Measurements from ENCODE around the gene P4HA3.

Gene P4HA3

DNA sequence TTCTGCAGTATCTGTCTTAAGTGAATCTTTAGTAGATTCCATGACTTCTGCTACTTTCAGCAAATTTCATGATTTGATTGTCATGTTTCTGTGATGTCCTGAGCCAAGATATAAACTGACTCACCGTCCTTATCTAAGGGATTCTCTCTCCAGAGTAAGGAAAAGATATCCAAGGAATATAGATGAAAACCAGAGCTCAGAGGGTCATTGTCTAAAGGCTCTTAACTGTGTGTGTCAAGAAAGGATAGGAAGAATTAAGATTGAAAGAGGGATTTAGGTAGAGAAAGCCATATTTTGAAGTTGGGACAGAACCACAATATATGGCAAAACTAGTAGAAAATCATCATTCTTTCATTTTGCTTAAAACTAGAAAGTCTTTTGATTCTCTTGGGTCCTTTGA is 89.6 kb downstream of the P4HA3 start:
- Histone ChIP-seq H3K27me3 (ENCODE audit: insufficient read depth, poor library complexity, severe bottlenecking) (no peaks in the 10 kb centered on the region), H3K4me3 (replicated peaks; ENCODE audit: insufficient read depth, low read length) (no peak overlapping the region), H3K27ac (replicated peaks) (no peak overlapping the region)
- TF ChIP-seq REST (IDR thresholded peaks at IDR 0.05; ENCODE audit: insufficient replicate concordance, low read depth) (no peak), POLR2AphosphoS5 (IDR thresholded peaks at IDR 0.05; ENCODE audit: low read depth) (no peak), SPI1 (IDR thresholded peaks at IDR 0.05; ENCODE audit: borderline replicate concordance, low read depth) (no peak), GABPA (IDR thresholded peaks at IDR 0.05; ENCODE audit: low read depth) (no peak)
- TF ChIP-seq, protein P1, sequence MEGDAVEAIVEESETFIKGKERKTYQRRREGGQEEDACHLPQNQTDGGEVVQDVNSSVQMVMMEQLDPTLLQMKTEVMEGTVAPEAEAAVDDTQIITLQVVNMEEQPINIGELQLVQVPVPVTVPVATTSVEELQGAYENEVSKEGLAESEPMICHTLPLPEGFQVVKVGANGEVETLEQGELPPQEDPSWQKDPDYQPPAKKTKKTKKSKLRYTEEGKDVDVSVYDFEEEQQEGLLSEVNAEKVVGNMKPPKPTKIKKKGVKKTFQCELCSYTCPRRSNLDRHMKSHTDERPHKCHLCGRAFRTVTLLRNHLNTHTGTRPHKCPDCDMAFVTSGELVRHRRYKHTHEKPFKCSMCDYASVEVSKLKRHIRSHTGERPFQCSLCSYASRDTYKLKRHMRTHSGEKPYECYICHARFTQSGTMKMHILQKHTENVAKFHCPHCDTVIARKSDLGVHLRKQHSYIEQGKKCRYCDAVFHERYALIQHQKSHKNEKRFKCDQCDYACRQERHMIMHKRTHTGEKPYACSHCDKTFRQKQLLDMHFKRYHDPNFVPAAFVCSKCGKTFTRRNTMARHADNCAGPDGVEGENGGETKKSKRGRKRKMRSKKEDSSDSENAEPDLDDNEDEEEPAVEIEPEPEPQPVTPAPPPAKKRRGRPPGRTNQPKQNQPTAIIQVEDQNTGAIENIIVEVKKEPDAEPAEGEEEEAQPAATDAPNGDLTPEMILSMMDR (IDR thresholded peaks at IDR 0.05; ENCODE audit: insufficient read depth, low read length), result no peak
- DNase-seq (ENCODE audit: low read depth in 1 of 2, low spot score in 1 of 2), result no peak

GRCh38 chr11:74220376-74220775 is 91.1 kb downstream of the P4HA3 start:
- no peak overlapping the region for H3K27ac ChIP-seq (replicated peaks)
- no peak for DNase-seq (ENCODE audit: low read depth in 1 of 2, low spot score in 1 of 2)
- no peak overlapping the region for H3K4me3 ChIP-seq (replicated peaks; ENCODE audit: insufficient read depth, low read length)
- TF ChIP-seq POLR2AphosphoS5 (IDR thresholded peaks at IDR 0.05; ENCODE audit: low read depth) (no peak), SPI1 (IDR thresholded peaks at IDR 0.05; ENCODE audit: borderline replicate concordance, low read depth) (no peak), REST (IDR thresholded peaks at IDR 0.05; ENCODE audit: insufficient replicate concordance, low read depth) (no peak), GABPA (IDR thresholded peaks at IDR 0.05; ENCODE audit: low read depth) (no peak)
- TF ChIP-seq, protein P1 (IDR thresholded peaks at IDR 0.05; ENCODE audit: insufficient read depth, low read length), result no peak
- H3K27me3 ChIP-seq (ENCODE audit: insufficient read depth, poor library complexity, severe bottlenecking), result no peaks in the 10 kb centered on the region
